HG03175 (cell line): Measurements from ENCODE around the gene CRMP1.
"Not testable (repeated sequence)": the region's sequence is repeated elsewhere in the genome, so short reads cannot be mapped to it uniquely, and the experiment has no call there.

Experiments used
- ATAC-seq: cut with Tn5 transposase; IDR thresholded peaks from one replicate; pipeline ENCODE4 v1.9.1; 2021; ENCODE audit warnings: mild to moderate bottlenecking, moderate library complexity; ENCODE audit not compliant: unreplicated experiment

The CRMP1 gene

GRCh38 chr4:5863461-5864113 is 29.3 kb downstream of the CRMP1 start:
- ATAC-seq: no peak

GRCh38 chr4:5858020-5858769 is 34.7 kb downstream of the CRMP1 start:
- ATAC-seq: no peak

- no peak for ATAC-seq
These were observed 35.7 kb downstream of the CRMP1 start for GRCh38 chr4:5857199-5857598.

- ATAC-seq: not testable (repeated sequence)
These were observed 36.5 kb downstream of the CRMP1 start for GRCh38 chr4:5856362-5856761.

- no peak for ATAC-seq
These were observed 38.0 kb downstream of the CRMP1 start for GRCh38 chr4:5854929-5855328.

- ATAC-seq: no peak
These were observed 40.2 kb downstream of the CRMP1 start for GRCh38 chr4:5852523-5853202.

GRCh38 chr4:5851637-5852301 is 41.1 kb downstream of the CRMP1 start:
- no peak for ATAC-seq

GRCh38 chr4:5845035-5845905 is 47.6 kb downstream of the CRMP1 start:
- no peak for ATAC-seq

- ATAC-seq: no peak
These were observed 49.0 kb downstream of the CRMP1 start for GRCh38 chr4:5843573-5844530.

- ATAC-seq: no peak
These were observed 50.4 kb downstream of the CRMP1 start for GRCh38 chr4:5842456-5842855.

GRCh38 chr4:5839751-5840674 is 52.9 kb downstream of the CRMP1 start:
- ATAC-seq: no peak

GRCh38 chr4:5839332-5839731 is 53.6 kb downstream of the CRMP1 start:
- no peak for ATAC-seq

- not testable (repeated sequence) for ATAC-seq
These were observed 55.4 kb downstream of the CRMP1 start for GRCh38 chr4:5837483-5837882.

- no peak for ATAC-seq
These were observed 55.9 kb downstream of the CRMP1 start for GRCh38 chr4:5836943-5837342.

- ATAC-seq: no peak
These were observed 64.9 kb downstream of the CRMP1 start for GRCh38 chr4:5828005-5828391.

GRCh38 chr4:5827108-5828004 is 65.5 kb downstream of the CRMP1 start:
- ATAC-seq: no peak

GRCh38 chr4:5826437-5827107 is 66.3 kb downstream of the CRMP1 start:
- ATAC-seq: no peak
